Neural progenitor cell (in vitro differentiated cells): ENCODE measurements around the gene STX8.

ENCODE experiments used
- CTCF ChIP-seq: fragments of 200-600 bp; sonication (generic); IDR thresholded peaks from 2 replicates; pipeline ENCODE4 v1.5.1; 2017; ENCODE audit warnings: antibody characterized with exemption, mild to moderate bottlenecking
- EZH2 ChIP-seq: fragments of 200-600 bp; sonication (generic); IDR thresholded peaks from 2 replicates; pipeline ENCODE4 v1.6.1; 2017; ENCODE audit warnings: antibody characterized with exemption, mild to moderate bottlenecking, moderate library complexity
- EZH2phosphoT487 ChIP-seq: fragments of 200-600 bp; sonication (generic); IDR thresholded peaks from 2 replicates; pipeline ENCODE4 v1.6.1; 2017; ENCODE audit warnings: antibody characterized with exemption

- no peak for TF ChIP-seq CTCF
- no peak for TF ChIP-seq EZH2
- TF ChIP-seq EZH2phosphoT487, result no peak
These were observed 101.9 kb downstream of the STX8 start for GRCh38 chr17:9473711-9474110.
